Mesenchymal stem cell (in vitro differentiated cells and primary cell): ENCODE results near the gene TTC17.

ENCODE experiments used
- DNase-seq: peaks from one replicate; pipeline ENCODE4 v3.0.0-alpha.2; 2013
- H2AFZ ChIP-seq: one replicate; pipeline ENCODE4 v1.6.1; 2013; ENCODE audit warnings: low read depth, mild to moderate bottlenecking, control low read depth, inconsistent platforms, low read length, moderate library complexity
- H2AK5ac ChIP-seq: 2 replicates; pipeline ENCODE4 v1.6.1; 2013; ENCODE audit warnings: low read length, moderate library complexity, mild to moderate bottlenecking, inconsistent platforms; ENCODE audit not compliant: severe bottlenecking
- H2BK120ac ChIP-seq: one replicate; pipeline ENCODE4 v1.6.1; 2013; ENCODE audit warnings: low read depth, mild to moderate bottlenecking, inconsistent platforms, low read length, moderate library complexity
- H2BK12ac ChIP-seq, 2 experiments: one replicate each; pipeline ENCODE4 v1.6.1; 2013; ENCODE audit warnings: inconsistent platforms in 2 of 2, low read length in 2 of 2, mild to moderate bottlenecking in 2 of 2, moderate library complexity in 2 of 2, control low read depth in 1 of 2
- H2BK15ac ChIP-seq: one replicate; pipeline ENCODE4 v1.6.1; 2013; ENCODE audit warnings: mild to moderate bottlenecking, low read depth, inconsistent platforms; ENCODE audit not compliant: poor library complexity, severe bottlenecking
- H2BK5ac ChIP-seq: 2 replicates; pipeline ENCODE4 v1.6.1; 2013; ENCODE audit warnings: low read depth, mild to moderate bottlenecking, low read length, control low read depth, inconsistent platforms; ENCODE audit not compliant: poor library complexity, severe bottlenecking
- H3K14ac ChIP-seq, 2 experiments: one replicate each; pipeline ENCODE4 v1.6.1; 2013; ENCODE audit warnings: inconsistent platforms in 2 of 2, low read length in 2 of 2, control low read depth in 1 of 2, mild to moderate bottlenecking in 1 of 2, moderate library complexity in 1 of 2
- H3K18ac ChIP-seq, 2 experiments: one replicate each; pipeline ENCODE4 v1.6.1; 2013; ENCODE audit warnings: inconsistent platforms in 2 of 2, low read length in 2 of 2, control low read depth in 1 of 2, low read depth in 1 of 2, mild to moderate bottlenecking in 1 of 2
- H3K23ac ChIP-seq, 2 experiments: one replicate each; pipeline ENCODE4 v1.6.1; 2013; ENCODE audit warnings: inconsistent platforms in 2 of 2, low read length in 2 of 2, mild to moderate bottlenecking in 2 of 2, moderate library complexity in 2 of 2, control low read depth in 1 of 2
- H3K27ac ChIP-seq: 2 replicates; pipeline ENCODE4 v1.5.1; 2013; ENCODE audit warnings: mild to moderate bottlenecking, moderate library complexity, low read length, control low read depth, inconsistent platforms; ENCODE audit not compliant: poor library complexity, severe bottlenecking
- H3K27me3 ChIP-seq, 2 experiments: 2 replicates each; pipeline versions ENCODE4 v1.6.1 to v1.7.0; 2013; ENCODE audit warnings: low read length in 2 of 2, mild to moderate bottlenecking in 2 of 2, moderate library complexity in 2 of 2, control low read depth in 1 of 2, inconsistent platforms in 1 of 2; ENCODE audit not compliant: control insufficient read depth in 1 of 2, insufficient read depth in 1 of 2
- H3K36me3 ChIP-seq, 2 experiments: 2 replicates each; pipeline versions ENCODE4 v1.6.1 to v1.7.0; 2013; ENCODE audit warnings: low read length in 2 of 2, control low read depth in 1 of 2, inconsistent platforms in 1 of 2, low read depth in 1 of 2, mild to moderate bottlenecking in 1 of 2; ENCODE audit not compliant: insufficient read depth in 2 of 2, control insufficient read depth in 1 of 2
- H3K4ac ChIP-seq, 2 experiments: one replicate each; pipeline ENCODE4 v1.6.1; 2013; ENCODE audit warnings: inconsistent platforms in 2 of 2, low read length in 2 of 2, mild to moderate bottlenecking in 2 of 2, moderate library complexity in 2 of 2, control low read depth in 1 of 2, low read depth in 1 of 2
- H3K4me1 ChIP-seq: 2 replicates; pipeline ENCODE4 v1.6.1; 2013; ENCODE audit warnings: low read depth, low read length, control low read depth; ENCODE audit not compliant: control insufficient read depth, insufficient read depth
- H3K4me2 ChIP-seq: 2 replicates; pipeline ENCODE4 v1.6.1; 2013; ENCODE audit warnings: low read length, mild to moderate bottlenecking, inconsistent platforms; ENCODE audit not compliant: poor library complexity, severe bottlenecking
- H3K4me3 ChIP-seq, 2 experiments: 2 replicates each; pipeline versions ENCODE4 v1.5.1 to v1.7.0; 2013; ENCODE audit warnings: low read length in 2 of 2, mild to moderate bottlenecking in 2 of 2, control low read depth in 1 of 2, low read depth in 1 of 2; ENCODE audit not compliant: insufficient read depth in 1 of 2
- H3K79me1 ChIP-seq: replicated peaks from 2 replicates; pipeline ENCODE4 v1.6.1; 2013; ENCODE audit warnings: mild to moderate bottlenecking, control low read depth, low read length, inconsistent platforms; ENCODE audit not compliant: poor library complexity, severe bottlenecking
- H3K9ac ChIP-seq: 2 replicates; pipeline ENCODE4 v1.7.0; 2013; ENCODE audit warnings: mild to moderate bottlenecking, low read length, moderate library complexity
- H3K9me3 ChIP-seq: 2 replicates; pipeline ENCODE4 v1.7.0; 2013; ENCODE audit warnings: mild to moderate bottlenecking, low read length; ENCODE audit not compliant: control insufficient read depth
- H4K8ac ChIP-seq: one replicate; pipeline ENCODE4 v1.6.1; 2013; ENCODE audit warnings: inconsistent platforms, mild to moderate bottlenecking, low read length, moderate library complexity
- H4K91ac ChIP-seq: one replicate; pipeline ENCODE4 v1.6.1; 2013; ENCODE audit warnings: mild to moderate bottlenecking, low read length, inconsistent platforms
- WGBS: methylation state at CpG from one replicate; pipeline ENCODE4 v1.1.7; 2013; ENCODE audit warnings: mixed read lengths; 5-methylcytosine and 5-hydroxymethylcytosine counted together

Gene TTC17

DNA sequence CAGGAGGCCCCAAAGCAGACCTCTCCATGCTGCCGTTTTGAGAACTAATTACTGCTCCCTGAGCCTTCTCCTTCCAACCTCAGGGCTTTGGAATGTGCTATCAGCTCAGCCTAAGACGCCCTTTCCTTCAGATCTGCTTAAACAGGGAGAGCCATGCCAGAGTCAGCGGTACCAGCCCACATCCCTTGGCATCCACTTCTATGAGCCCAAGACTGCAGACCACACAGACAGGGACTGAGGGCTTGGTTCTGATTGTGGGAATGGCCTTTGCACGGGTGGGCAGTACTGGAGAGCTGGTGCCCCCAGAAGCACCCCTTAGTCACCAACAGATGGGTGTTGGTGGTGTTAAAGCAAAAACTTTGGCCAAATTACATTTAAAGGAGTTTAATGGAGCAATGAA, 146.5 kb downstream of the TTC17 start:
- H4K8ac ChIP-seq: no peak overlapping the region
- no peak overlapping the region for H2AFZ ChIP-seq
- no peak overlapping the region for H2AK5ac ChIP-seq
- H3K27me3 ChIP-seq: peaks cover 3% of the 10 kb centered on the region in 2 experiments
- H2BK12ac ChIP-seq: no peak overlapping the region
- no peak for DNase-seq
- no peak overlapping the region for H4K91ac ChIP-seq
- no peak overlapping the region for H3K9ac ChIP-seq
- no peak overlapping the region for H3K14ac ChIP-seq
- WGBS: 63% methylated on average over 2 of the region's 4 CpGs
- H3K27ac ChIP-seq: no peak overlapping the region
- H2BK15ac ChIP-seq: no peak overlapping the region
- no peaks in the 10 kb centered on the region for H3K79me1 ChIP-seq
- H2BK120ac ChIP-seq: no peak overlapping the region
- H3K4me2 ChIP-seq: no peak overlapping the region
- no peaks in the 10 kb centered on the region for H3K36me3 ChIP-seq
- H3K23ac ChIP-seq: no peak overlapping the region
- no peak overlapping the region for H3K4ac ChIP-seq
- no peak overlapping the region for H3K18ac ChIP-seq
- peaks cover 4% of the 10 kb centered on the region for H3K9me3 ChIP-seq
- peaks cover 2% of the 10 kb centered on the region for H3K4me1 ChIP-seq
- no peak overlapping the region for H2BK5ac ChIP-seq
- H3K4me3 ChIP-seq: no peak overlapping the region

DNA sequence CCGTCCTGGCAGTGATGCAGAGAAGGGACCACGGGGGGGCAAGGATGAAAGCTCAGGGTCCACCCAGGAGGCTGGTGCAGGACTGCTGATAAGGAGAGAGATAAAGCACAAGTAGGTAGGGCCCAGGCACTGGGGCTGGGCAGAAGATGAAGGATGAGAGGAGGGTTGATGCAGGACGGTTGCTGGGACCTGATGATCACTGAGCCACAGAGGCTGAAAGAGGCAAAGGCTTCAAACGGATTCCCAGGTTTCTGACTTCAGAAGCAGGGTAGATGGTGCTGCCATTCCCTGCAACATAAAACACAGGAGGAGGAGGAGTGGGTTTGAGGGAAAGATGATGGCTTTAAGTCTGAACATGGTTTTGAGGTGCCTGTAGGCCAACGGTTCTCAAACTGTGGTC, 148.5 kb downstream of the TTC17 start:
- Histone ChIP-seq H3K4me3 (no peak overlapping the region), H3K4me2 (no peak overlapping the region)

GRCh38 chr11:43508511-43508918, 149.8 kb downstream of the TTC17 start:
- H3K9ac ChIP-seq: no peak overlapping the region
- H3K27ac ChIP-seq: no peak overlapping the region
- peak; percentile 14 for DNase-seq
- H2BK120ac ChIP-seq: no peak overlapping the region
- H3K79me1 ChIP-seq: no peaks in the 10 kb centered on the region
- H2BK12ac ChIP-seq: no peak overlapping the region
- no peak overlapping the region for H4K8ac ChIP-seq
- H3K4me2 ChIP-seq: no peak overlapping the region
- no peak overlapping the region for H3K18ac ChIP-seq
- WGBS: 46% methylated on average over 2 of the region's 3 CpGs
- peaks cover 4% of the 10 kb centered on the region for H3K9me3 ChIP-seq
- no peak overlapping the region for H2BK5ac ChIP-seq
- H3K14ac ChIP-seq: no peak overlapping the region
- no peak overlapping the region for H2AFZ ChIP-seq
- no peak overlapping the region for H2AK5ac ChIP-seq
- peaks cover 2% of the 10 kb centered on the region for H3K4me1 ChIP-seq
- H4K91ac ChIP-seq: no peak overlapping the region
- H3K36me3 ChIP-seq: no peaks in the 10 kb centered on the region
- no peak overlapping the region for H3K23ac ChIP-seq
- H3K4ac ChIP-seq: no peak overlapping the region
- peaks cover 3 to 4% of the 10 kb centered on the region in 2 experiments for H3K27me3 ChIP-seq
- H3K4me3 ChIP-seq: no peak overlapping the region
- H2BK15ac ChIP-seq: no peak overlapping the region

More for the DNA sequence above, 148.5 kb downstream of the TTC17 start:
- Histone ChIP-seq H3K79me1 (no peaks in the 10 kb centered on the region), H3K9me3 (no peaks in the 10 kb centered on the region), H2BK120ac (no peak overlapping the region), H2BK5ac (no peak overlapping the region), H2AK5ac (no peak overlapping the region), H3K27me3 (peaks cover 3 to 4% of the 10 kb centered on the region in 2 experiments), H3K4ac (no peak overlapping the region), H2BK15ac (no peak overlapping the region), H3K27ac (no peak overlapping the region), H4K8ac (no peak overlapping the region), H3K4me1 (peaks cover 2% of the 10 kb centered on the region), H3K36me3 (no peaks in the 10 kb centered on the region), H3K14ac (no peak overlapping the region), H3K23ac (no peak overlapping the region), H2BK12ac (no peak overlapping the region), H3K9ac (no peak overlapping the region), H2AFZ (no peak overlapping the region), H4K91ac (no peak overlapping the region), H3K18ac (no peak overlapping the region)
- no peak for DNase-seq
- WGBS: 81% methylated on average over 5 of the region's 5 CpGs

DNA sequence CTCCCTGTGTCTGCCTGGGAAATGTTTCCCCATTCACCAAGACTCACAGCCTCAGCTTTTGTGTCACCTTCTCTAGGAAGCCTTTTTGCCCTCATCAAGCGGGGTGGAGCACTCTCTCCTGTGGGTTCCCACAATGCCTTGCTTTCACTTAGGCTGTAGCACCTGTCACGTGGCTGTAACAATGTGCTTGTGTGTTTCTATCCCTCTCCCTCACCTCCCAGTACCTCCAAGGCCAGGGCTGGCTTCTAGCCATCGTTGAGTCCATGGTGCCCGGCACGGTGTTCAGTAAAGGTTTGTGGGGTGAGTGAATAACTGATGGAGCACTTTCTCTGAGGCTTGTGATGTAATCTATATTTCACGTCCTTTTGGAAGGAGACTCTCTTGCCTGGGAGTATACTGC, 153.2 kb downstream of the TTC17 start:
- no peak overlapping the region for H3K18ac ChIP-seq
- no peak overlapping the region for H3K14ac ChIP-seq
- no peak overlapping the region for H2BK120ac ChIP-seq
- H2AK5ac ChIP-seq: no peak overlapping the region
- no peak for DNase-seq
- no peak overlapping the region for H3K4me3 ChIP-seq
- no peak overlapping the region for H4K8ac ChIP-seq
- H3K23ac ChIP-seq: no peak overlapping the region
- no peak overlapping the region for H3K9ac ChIP-seq
- peaks cover 2% of the 10 kb centered on the region for H3K4me1 ChIP-seq
- no peak overlapping the region for H4K91ac ChIP-seq
- H2BK12ac ChIP-seq: no peak overlapping the region
- no peak overlapping the region for H2BK5ac ChIP-seq
- H3K79me1 ChIP-seq: no peaks in the 10 kb centered on the region
- no peak overlapping the region for H3K27ac ChIP-seq
- no peak overlapping the region for H3K4me2 ChIP-seq
- H3K27me3 ChIP-seq: peaks cover 6 to 13% of the 10 kb centered on the region in 2 experiments
- peaks cover 4% of the 10 kb centered on the region for H3K9me3 ChIP-seq
- H3K36me3 ChIP-seq: no peaks in the 10 kb centered on the region
- WGBS: 96% methylated on average over 5 of the region's 6 CpGs
- H3K4ac ChIP-seq: no peak overlapping the region
- H2AFZ ChIP-seq: no peak overlapping the region
- H2BK15ac ChIP-seq: no peak overlapping the region
